Smooth muscle cell (in vitro differentiated cells): ENCODE measurements around the gene SERPINA3. TPM values are rescaled to one million over a fixed set of nuclear protein-coding genes. Genes with fewer than 3 reads are reported as not detected.

Experiments
- DNase-seq: peaks from one replicate; lab custom pipeline; 2025; ENCODE audit not compliant: unreplicated experiment; lab: John Stamatoyannopoulos, UW
- H2AFZ ChIP-seq: fragments of 200-600 bp; sonication (generic); 2 replicates; pipeline ENCODE4 v1.6.0; 2016; ENCODE audit warnings: antibody characterized with exemption, low read depth, mild to moderate bottlenecking
- H3F3A ChIP-seq: fragments of 200-600 bp; sonication (generic); 2 replicates; pipeline ENCODE4 v1.6.0; 2017; ENCODE audit warnings: antibody characterized with exemption, low read depth
- H3K27ac ChIP-seq: fragments of 200-600 bp; sonication (generic); 2 replicates; pipeline ENCODE4 v1.5.1; 2016; ENCODE audit warnings: low read depth, mild to moderate bottlenecking
- H3K27me3 ChIP-seq: fragments of 200-600 bp; sonication (generic); 2 replicates; pipeline ENCODE4 v1.6.1; 2016; ENCODE audit warnings: low read depth, mild to moderate bottlenecking
- H3K36me3 ChIP-seq: fragments of 200-600 bp; sonication (generic); 2 replicates; pipeline ENCODE4 v1.5.1; 2016; ENCODE audit warnings: low read depth
- H3K4me1 ChIP-seq: fragments of 200-600 bp; sonication (generic); 2 replicates; pipeline ENCODE4 v1.5.1; 2016; ENCODE audit warnings: low read depth
- H3K4me2 ChIP-seq: fragments of 200-600 bp; sonication (generic); 2 replicates; pipeline ENCODE4 v1.6.0; 2016; ENCODE audit warnings: mild to moderate bottlenecking
- H3K4me3 ChIP-seq: fragments of 200-600 bp; sonication (generic); 2 replicates; pipeline ENCODE4 v1.5.1; 2016; ENCODE audit warnings: mild to moderate bottlenecking
- H3K79me2 ChIP-seq: fragments of 200-600 bp; sonication (generic); 2 replicates; pipeline ENCODE4 v1.6.0; 2016; ENCODE audit warnings: low read depth, mild to moderate bottlenecking
- H3K9ac ChIP-seq: fragments of 200-600 bp; sonication (generic); 2 replicates; pipeline ENCODE4 v1.6.0; 2016; ENCODE audit warnings: low read depth
- H3K9me3 ChIP-seq: fragments of 200-600 bp; sonication (generic); replicated peaks from 2 replicates; pipeline ENCODE4 v1.5.1; 2016; ENCODE audit warnings: low read depth
- H4K20me1 ChIP-seq: fragments of 200-600 bp; sonication (generic); 2 replicates; pipeline ENCODE4 v1.6.0; 2016; ENCODE audit warnings: low read depth
- CTCF ChIP-seq: fragments of 200-600 bp; sonication (generic); IDR thresholded peaks from 2 replicates; pipeline ENCODE4 v1.5.1; 2017; ENCODE audit warnings: borderline replicate concordance, mild to moderate bottlenecking, antibody characterized with exemption; ENCODE audit not compliant: insufficient read depth, poor library complexity, severe bottlenecking
- WGBS: methylation state at CpG from one replicate; pipeline ENCODE4 v1.1.7; 2016; ENCODE audit warnings: low lambda C conversion rate; 5-methylcytosine and 5-hydroxymethylcytosine counted together
- polyA plus RNA-seq: library from polyadenylated mRNA; unstranded; fragments of >200 nt; fragmentation: Nextera tagmentation; extraction: Ambion mirVana; gene quantifications from 2 replicates; pipeline ENCODE4 v1.2.1, GENCODE V29; 2016
- total RNA-seq: library from RNA; depleted of rRNA; stranded (reverse); fragments of >200 nt; gene quantifications from 2 replicates; pipeline ENCODE4 v1.2.3, GENCODE V29; 2014

SERPINA3 gene
- total and polyA plus RNA-seq, 2 experiments from 2014 or later = 0.45 to 3.2 TPM

- Histone ChIP-seq H3K9ac (no peak overlapping the region), H3F3A (no peaks in the 10 kb centered on the region), H3K4me3 (no peak overlapping the region), H4K20me1 (no peaks in the 10 kb centered on the region), H3K79me2 (no peaks in the 10 kb centered on the region), H3K36me3 (no peaks in the 10 kb centered on the region), H3K4me2 (no peak overlapping the region), H2AFZ (no peak overlapping the region), H3K9me3 (no peaks in the 10 kb centered on the region), H3K27me3 (peaks cover 12% of the 10 kb centered on the region), H3K4me1 (no peaks in the 10 kb centered on the region), H3K27ac (no peak overlapping the region)
- WGBS = 87% methylated on average over 1 of the region's 1 CpG
- TF ChIP-seq CTCF = no peak
- DNase-seq = no peak
Observed at GRCh38 chr14:94631050-94631449, 18.9 kb downstream of the SERPINA3 start.

- WGBS = 86% methylated on average over 7 of the region's 7 CpGs
- H3K4me3 ChIP-seq = no peak overlapping the region
- no peak for TF ChIP-seq CTCF
Observed at GRCh38 chr14:94631536-94632304, 19.5 kb downstream of the SERPINA3 start.

GRCh38 chr14:94632305-94632590 lies 20.1 kb downstream of the SERPINA3 start:
- H2AFZ ChIP-seq = no peak overlapping the region
- no peak overlapping the region for H3K9ac ChIP-seq
- peaks cover 12% of the 10 kb centered on the region for H3K27me3 ChIP-seq
- H3K9me3 ChIP-seq = no peaks in the 10 kb centered on the region
- H4K20me1 ChIP-seq = no peaks in the 10 kb centered on the region
- H3K36me3 ChIP-seq = no peaks in the 10 kb centered on the region
- TF ChIP-seq CTCF = no peak
- H3K4me2 ChIP-seq = no peak overlapping the region
- H3K4me3 ChIP-seq = no peak overlapping the region
- H3K27ac ChIP-seq = no peak overlapping the region
- no peaks in the 10 kb centered on the region for H3F3A ChIP-seq
- H3K4me1 ChIP-seq = no peaks in the 10 kb centered on the region
- H3K79me2 ChIP-seq = no peaks in the 10 kb centered on the region
- WGBS = 79% methylated on average over 4 of the region's 4 CpGs
- no peak for DNase-seq

More at GRCh38 chr14:94631536-94632304, 19.5 kb downstream of the SERPINA3 start:
- Histone ChIP-seq H3K9ac (no peak overlapping the region), H3F3A (no peaks in the 10 kb centered on the region), H4K20me1 (no peaks in the 10 kb centered on the region), H2AFZ (no peak overlapping the region), H3K27me3 (peaks cover 12% of the 10 kb centered on the region), H3K4me2 (no peak overlapping the region), H3K36me3 (no peaks in the 10 kb centered on the region), H3K27ac (no peak overlapping the region), H3K9me3 (no peaks in the 10 kb centered on the region), H3K4me1 (no peaks in the 10 kb centered on the region), H3K79me2 (no peaks in the 10 kb centered on the region)
- no peak for DNase-seq

GRCh38 chr14:94633121-94633520 lies 20.9 kb downstream of the SERPINA3 start:
- Histone ChIP-seq H3F3A (no peaks in the 10 kb centered on the region), H2AFZ (no peak overlapping the region), H3K79me2 (no peaks in the 10 kb centered on the region), H3K9me3 (no peaks in the 10 kb centered on the region), H3K4me3 (no peak overlapping the region), H4K20me1 (no peaks in the 10 kb centered on the region), H3K4me1 (no peaks in the 10 kb centered on the region), H3K9ac (no peak overlapping the region), H3K27me3 (peaks cover 12% of the 10 kb centered on the region), H3K4me2 (no peak overlapping the region), H3K36me3 (no peaks in the 10 kb centered on the region), H3K27ac (no peak overlapping the region)
- WGBS = 85% methylated on average over 6 of the region's 6 CpGs
- DNase-seq = no peak
- no peak for TF ChIP-seq CTCF
